Activated CD8-positive, alpha-beta memory T cell treated with anti-CD3 and anti-CD28 coated beads for 4 hours (primary cell): Measurements from ENCODE around the gene MED22.

Experiments used
- DNase-seq, 2 donors: peaks; one replicate each; pipeline ENCODE4 v3.0.0-alpha.2; 2020; ENCODE audit warnings: low read depth in 2 of 2

The MED22 gene

DNA sequence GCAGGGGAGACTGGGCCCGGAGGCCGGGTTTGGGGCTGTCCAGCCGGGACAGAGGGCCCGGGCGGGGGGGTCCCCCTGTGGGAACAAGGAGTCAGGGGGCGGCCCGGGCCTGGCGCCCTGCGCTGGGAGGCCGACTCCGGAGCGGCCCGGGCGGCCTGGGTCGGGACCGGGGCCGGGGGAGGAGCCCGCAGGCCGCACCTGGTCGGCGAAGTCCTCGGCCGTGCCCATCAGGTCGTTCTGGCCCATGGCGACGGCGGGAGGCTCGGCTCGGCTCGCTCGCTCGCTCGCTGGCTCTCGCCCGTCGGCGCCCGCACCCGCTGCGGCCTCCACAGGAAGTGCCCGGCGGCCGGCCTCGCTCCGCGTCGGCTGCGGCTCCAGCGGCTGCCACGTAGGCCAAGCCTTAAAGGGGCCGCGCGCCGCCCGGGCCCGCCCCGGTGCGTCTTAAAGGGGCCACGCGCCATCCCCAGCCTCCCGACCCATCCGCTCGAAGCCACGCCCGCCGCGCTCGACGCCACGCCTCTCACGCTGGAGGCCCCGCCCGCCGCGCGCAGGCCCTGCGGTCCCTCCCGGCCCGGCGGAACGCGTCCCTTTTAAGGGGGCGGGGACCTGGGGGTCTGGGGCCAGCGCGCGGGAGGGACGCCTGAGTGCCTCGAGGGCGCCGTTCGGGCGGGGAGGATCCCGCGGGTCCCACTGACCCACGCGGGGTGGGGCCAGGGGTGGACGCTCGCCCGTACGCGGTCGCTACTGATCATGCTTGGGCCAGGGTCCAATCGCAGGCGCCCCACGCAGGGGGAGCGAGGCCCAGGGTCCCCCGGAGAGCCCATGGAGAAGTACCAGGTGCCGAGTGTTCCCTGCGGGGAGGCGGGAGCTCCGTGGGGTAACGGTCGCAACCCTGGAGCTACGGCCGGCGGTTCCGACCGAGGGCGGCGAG lies 28.1 kb upstream of the MED22 start, which contains the start of the genes STKLD1 and SURF4:
TSS of gene STKLD1 (plus strand) at position 643 of the 931 bp plus-strand sequence. CDS start at position 751, 108 bp downstream.
TSS of gene SURF4 (minus strand) at position 337 of the 931 bp plus-strand sequence. CDS start at position 246, 91 bp downstream.
- DNase-seq = peak; percentile 88 to 90

DNA sequence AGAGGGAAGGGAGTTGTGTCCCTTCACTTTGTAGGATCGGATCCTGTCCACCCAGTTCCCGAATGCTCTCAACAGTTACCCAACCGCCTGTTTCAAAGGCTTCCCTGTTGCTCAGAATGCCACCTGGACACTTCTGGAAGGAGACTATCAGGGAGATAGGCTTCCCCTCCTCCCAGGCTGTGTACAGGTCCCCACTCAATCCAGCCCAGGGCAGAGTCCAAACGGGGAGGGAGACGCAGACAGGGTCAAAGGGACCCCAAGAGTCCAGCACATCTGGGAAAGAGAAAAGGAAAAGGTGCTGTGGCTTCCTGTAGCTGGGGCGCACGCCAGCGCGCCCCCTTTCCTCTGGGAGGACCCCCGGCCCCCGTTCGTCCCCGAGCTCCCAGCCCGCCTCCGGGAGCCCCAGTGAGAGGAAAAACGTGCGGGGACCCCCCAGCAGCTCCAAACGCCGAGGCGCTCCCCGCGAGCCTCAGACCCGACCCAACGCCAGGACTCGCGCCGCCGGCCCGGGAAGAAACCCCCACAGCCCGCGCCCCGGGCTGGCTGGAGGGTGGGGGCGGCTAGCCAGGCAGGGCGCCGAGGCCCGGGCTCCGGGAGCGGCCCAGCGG lies 27.3 kb upstream of the MED22 start:
- no peak for DNase-seq

DNA sequence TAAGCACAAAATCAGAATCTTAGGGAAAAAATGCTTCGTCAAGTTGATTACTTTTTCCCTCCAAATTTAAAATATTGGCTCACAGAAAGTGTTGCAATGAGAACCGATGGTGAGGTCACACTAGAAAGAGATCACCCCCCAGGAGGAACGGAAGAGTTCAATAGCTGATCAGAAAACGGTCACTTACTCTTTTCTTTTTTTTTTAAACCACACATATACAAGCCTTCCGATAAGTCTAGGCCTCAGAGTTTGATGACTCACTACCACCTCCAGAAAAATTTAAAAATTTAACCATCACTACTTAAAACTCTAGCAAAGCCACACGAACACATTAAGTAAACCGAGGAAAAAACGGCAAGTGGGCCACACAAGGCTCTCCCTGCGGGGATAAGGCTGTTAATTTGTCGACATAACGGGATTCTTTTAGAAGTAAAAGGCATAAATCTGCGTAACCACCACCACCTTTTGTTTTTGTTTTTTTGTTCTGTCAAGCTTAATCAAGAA lies 26.7 kb upstream of the MED22 start:
- DNase-seq = no peak

DNA sequence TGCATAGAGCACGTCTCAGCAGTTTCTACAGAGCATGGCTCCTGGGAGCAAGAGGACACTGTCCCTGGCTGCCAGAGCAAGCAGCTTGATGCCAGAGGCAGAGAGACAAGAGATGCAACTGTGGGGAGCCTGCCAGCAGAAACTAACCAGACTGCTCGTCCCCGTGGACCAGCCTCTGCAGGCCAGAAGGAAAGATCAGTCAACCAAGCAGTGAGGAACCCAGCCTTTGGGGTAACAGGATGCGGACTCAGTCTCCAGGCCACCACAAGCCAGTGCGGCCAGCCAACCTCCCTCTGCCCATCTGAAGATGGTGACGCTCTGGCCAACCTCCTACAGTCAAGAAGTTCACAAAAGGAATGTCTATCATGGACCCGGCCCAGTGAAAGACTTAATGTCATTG lies 24.2 kb upstream of the MED22 start:
- no peak for DNase-seq

DNA sequence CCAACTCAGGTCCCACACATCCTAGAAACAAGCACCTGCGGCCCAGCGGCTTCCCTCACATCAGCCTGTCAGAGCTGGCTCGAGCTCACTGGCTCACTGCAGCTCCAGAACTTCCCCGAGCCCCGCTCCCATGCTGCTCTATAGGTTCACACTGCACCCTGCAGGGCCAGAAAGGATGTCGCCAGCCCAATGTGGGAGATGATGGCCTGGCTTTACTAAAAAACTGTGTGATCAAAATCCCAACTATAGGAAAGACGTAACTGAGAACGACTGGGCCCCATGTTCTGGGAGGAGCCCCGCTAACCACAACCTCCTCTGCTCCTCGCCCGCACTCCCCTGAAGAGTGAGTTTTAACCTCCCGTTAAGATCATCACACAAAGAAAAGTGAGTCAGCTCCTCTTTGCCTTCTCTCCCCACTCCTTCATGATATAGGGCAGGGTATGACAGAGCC lies 23.4 kb upstream of the MED22 start:
- peak in 1 of 2 donors; percentile 54 for DNase-seq

DNA sequence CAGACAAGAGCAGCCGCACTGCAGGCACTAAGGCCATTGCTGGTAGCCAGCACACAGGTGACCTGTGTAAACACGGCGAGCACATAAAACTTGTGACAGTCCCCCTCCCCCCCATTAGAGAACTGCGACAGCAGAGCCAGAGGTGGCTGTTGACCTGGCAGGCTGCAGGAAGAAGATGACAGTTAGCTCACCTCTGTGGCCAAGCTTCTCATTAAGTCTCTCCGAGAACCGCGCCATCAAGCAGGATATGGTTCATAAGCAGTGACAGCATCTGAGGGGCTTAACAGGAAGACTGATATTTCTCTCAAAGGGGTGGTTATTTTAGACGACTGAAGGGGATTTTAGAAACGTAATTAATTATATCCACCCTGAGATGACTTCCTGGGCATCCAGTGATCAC lies 22.8 kb upstream of the MED22 start:
- no peak for DNase-seq

DNA sequence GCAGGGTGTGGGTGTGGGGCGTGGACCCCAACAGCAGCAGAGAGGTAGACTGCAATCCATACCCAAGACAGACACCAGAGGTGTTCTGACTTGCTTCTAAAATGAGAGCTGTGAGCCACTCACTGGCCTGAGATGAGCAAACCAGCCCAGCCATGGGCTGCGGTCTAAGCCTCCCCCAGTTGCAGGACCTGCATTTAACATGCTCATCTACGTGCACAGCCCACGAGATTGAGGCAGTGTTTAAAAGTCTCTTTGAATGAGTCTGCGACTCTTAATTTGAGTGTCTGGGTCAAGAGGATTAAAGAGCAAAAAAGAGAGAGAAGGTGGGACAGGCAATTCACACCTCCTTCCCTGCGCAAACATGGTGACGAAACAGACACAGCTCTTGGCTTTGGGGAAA lies 22.0 kb upstream of the MED22 start:
- no peak for DNase-seq

DNA sequence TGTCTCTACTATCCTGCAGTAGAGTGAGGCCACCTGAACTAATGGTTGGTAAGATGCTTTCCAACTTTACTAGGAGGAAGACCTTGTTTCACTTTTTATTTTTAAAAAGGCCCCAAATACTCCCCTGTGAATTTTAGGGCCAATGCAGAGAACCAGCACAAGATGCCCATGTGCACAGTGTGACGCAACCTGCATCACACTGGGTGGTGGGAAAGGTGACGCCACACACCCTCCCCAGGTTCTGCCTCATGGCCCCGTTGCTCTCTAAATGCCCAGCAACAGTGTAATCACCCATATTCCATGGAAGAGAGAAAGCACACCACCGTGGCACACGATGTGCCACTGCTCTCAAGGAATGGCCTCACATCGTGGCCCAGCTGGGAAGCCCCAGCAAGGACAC lies 21.5 kb upstream of the MED22 start:
- DNase-seq = no peak

DNA sequence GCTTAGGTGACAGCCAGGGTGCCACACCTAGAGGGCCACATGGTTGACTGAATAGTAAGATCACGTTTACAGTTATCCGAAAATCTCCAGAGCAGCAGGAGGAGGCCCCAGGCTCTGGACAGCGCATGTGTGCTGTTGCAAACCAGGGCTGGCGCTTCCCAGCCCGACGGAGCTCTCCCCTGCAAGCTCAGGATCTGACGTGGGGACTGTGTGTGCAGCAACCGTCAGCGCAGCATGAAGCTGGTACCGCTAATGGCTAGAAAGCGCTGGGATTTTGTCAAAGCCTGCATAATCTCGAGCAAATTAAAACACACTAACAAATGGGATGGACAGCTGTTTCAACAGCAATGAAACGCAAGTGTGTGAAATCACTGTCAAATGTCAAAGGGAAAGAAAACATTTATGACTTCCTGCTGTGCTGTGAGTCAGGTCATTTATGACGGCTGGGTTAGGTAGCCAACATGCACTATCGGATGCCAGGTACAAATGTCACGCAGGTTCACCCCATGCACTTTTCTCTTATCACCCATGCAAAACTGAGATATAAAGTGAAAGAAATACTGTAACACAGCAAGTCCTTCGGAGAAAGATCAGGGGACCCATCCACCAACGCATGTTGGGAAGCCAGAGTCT lies 20.4 kb upstream of the MED22 start:
- DNase-seq = no peak

DNA sequence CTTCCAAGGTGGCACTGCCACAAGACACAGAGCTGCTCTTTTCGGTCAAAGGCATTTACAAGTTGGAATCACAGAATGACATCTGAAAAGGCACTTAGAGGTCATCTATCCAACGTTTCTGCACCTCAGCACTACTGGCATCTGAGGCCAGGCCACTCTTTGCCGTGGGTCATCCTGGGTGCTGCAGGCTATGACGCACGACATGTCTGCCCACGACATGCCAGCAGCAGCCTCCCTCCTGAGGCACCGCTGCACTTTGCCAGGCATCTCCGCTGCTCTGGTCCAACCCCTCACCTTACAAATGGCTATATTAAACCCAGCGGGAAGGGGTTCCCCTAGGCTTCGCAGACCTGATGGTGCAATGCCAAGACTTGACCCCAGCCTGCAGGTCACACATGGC lies 19.8 kb upstream of the MED22 start:
- no peak for DNase-seq

DNA sequence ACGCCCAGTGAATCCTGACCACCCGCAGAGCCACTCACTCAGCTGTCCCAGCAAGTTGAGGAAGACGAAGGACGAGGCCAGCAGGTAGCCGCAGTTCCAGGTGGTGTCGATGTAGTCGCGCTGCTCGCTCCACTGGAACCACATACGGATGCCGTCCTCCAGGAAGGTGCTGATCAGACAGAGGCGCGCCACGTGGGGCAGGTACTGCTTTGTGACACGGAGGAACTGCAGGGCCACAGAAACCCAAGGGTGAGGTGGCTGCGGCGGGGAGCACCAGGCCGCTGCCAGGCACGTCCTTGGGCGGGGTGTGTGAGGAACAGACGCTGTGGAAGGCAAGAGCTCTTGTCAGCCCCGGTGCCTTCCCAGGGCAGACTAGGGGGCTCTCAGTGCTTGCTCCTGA lies 19.3 kb upstream of the MED22 start:
- no peak for DNase-seq

DNA sequence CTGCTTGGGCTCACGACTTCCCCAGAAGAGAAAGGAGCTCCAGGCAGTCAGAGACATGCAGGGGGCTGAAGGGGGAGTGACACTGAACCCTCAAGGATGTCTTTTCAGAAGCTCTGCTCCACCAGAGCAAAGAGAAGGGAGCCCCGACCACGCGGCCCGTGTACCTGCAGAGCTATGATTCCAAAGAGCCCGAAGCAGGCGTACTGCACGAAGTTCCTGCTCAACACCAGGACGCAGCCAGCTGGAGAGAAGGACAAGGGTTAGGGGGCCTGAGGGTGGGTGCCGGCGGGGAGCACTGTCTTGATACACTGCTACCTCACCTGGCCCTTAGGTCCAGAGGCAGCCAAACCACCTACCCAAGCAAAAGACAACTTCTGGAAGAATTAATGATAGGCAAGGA lies 18.5 kb upstream of the MED22 start:
- DNase-seq = no peak

DNA sequence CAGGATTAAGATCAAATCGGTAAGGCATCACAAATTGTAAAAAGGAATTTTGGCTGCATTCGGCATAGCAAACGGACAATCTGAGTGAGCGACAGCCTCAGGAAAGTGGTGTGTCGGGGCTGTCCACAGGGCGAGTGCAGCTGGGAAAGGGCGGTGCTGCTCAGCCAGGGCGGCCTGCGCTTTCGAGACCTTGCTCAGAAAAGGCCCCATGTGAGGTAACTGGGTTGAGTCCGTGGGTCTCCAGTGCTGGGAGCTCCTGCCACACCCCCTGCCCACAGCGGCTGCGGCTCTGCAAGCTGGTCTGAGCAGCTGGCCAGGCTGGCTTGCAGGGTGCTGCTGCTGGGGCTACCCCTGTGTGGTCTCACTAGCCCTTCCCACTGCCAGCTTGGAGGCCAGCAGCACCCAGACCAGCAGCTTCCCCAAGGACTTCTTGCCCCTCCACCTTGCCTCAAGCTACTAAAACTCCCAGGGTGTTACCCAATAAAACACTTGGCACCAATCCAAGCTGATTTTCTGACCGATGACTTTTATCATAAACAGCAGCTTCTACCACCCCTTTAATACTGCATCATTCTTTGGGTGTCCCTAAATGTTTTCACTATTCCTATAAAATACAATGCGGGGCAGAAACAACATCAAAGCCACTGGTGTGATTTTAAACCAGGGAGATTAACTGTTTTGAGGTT lies 14.6 kb upstream of the MED22 start:
- no peak for DNase-seq

DNA sequence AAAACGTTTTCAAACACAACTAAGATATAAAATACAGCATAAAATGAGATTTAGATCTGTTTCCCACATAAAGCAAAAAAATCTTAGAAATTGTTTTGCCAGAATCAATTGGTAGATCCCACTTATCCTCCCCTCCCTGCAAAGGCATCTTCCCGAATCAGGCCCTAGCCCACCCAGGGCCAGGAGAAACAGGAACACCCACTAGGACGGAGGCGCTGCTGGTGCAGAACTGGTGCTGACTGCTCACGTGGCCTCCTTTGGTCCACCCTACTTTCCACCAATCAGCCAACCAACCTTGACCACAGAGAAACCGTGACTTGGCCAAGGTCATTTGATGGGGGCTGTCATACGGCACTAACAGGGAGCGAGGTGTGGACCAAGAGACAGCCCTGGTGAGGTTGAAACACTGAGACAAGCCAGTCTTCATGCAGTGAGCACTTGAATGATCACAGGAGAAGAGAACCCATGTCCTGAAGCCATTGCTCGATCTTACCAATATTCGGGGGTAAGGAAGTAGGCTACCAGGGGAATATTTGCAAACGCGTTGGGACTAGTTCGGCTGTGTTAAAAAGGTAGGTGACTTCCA lies 13.7 kb upstream of the MED22 start:
- DNase-seq = no peak

DNA sequence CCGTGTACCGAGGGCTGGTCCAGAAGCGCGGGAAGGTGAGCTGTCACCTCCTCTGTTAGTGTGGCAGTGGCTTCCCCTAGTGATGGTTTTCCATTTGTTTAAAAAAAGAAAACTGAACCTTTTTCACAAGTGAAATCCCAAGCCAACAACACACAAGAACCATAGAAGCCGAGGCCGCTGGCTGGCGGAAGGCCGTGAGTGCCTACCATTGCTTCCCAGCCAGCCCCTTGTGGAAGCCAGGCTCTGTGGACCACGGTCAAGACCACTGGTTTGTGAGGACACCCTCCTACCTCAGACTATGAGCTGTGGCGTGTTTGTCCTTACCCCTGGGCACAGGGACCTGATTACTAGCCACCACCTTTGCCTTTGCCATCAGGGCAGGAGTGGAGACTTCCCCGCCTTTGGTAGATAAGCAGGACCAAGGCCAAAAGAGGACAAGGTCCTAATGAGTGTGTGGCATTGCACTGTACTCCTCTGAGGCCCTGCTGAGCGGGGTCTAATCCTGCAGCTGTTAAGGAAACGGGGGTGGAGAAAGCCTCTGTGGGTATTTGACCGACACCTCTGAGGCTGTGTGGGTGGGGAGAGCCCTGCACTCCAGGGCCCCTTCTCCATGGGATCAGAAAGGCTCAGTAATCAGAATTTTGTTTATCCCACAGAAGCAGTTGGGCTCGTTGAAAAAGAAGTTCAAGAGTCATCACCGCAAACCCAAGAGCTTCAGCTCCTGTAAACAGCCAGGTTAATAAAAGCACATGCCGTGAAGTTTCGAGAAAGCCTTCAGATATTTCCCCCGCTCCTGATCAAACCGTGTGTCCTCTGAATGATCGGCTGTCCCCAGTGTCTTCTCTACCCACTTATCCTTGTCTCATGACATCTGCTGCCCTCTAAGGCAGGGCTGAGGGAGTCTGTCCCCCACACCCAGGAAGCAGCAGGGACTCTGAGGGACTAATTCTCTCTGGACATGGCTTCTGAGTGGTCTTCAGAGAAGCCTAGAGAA lies 12.8 kb upstream of the MED22 start:
- DNase-seq = no peak

DNA sequence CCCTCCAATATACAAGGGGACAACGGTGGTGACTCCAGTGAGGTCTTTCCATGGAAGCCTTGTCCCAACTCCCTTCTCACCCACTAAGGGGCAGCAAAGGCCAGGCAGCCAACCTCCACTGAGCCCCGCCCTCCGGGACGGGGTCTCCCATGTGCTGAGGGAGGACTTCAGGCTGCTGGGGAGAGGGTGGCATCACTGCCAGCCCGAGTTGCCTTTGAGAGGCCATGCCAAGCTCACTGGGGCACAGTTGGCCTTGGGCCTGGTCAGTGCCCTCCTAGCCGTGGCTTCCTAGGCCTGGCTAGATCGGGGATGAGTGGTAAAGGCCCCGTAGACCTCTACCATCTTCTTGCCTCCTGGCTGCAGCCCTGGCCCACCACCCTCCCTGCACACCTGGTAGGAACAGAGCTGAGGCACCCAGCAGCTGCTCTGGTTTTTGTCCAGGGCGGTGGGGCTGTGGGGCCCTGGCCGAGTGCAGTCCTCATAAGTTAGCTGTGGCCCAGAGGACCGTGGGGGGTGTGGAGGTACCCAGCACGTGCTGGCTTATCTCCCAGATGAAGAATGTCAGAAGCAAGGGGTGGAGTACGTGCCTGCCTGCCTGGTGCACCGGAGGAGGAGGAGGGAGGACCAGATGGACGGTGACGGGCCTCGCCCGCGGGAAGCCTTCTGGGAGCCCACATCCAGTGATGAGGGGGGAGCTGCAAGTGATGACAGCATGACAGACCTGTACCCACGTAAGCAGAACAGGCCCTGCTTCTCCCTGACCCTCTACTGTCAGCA lies 11.7 kb upstream of the MED22 start:
- DNase-seq = no peak

DNA sequence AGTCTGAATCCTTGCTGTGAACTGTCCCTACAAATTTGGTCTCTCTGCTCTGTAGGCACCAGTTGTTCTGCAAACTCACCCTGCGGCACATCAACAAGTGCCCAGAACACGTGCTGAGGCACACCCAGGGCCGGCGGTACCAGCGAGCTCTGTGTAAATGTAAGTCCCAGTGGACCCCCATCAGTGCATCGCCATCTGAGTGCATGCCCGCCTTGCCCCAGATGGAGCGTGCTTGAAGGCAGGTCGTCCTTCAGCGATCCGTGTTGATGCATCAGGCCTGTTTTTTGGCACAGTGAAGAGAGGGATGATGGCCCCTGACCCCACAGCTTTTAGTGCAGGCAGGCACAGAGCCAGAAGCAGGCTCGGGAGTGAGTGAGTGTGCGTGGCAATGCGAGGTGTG lies 9.7 kb upstream of the MED22 start:
- no peak for DNase-seq

DNA sequence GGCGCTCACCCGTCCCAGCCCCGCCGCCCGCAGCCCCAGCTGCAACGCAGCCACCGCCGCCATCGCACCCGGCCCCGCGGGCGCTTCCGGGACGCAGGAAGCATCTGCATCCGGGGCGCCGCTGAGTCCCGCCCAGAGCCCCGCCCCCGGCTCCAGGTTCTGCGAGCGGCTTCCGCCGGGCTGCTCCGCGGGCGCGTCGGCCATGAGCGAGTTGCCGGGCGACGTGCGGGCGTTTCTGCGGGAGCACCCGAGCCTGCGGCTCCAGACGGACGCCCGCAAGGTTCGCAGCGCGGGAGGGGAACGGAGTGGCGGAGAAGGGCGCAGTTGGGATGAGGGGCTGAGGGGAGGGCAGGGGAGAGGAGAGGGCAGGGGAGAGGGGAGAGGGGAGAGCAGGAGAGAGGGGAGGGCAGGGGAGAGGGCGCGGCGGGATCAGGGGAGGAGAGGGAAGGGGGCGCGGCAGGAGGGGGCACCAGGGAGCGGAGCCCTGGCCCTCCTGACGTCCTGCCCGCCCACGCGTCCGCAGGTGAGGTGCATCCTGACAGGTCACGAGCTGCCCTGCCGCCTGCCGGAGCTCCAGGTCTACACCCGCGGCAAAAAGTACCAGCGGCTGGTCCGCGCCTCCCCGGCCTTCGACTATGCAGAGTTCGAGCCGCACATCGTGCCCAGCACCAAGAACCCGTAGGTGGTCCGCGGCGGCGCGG lies 8.6 kb upstream of the MED22 start, which contains the start of the genes SURF1 and SURF2:
TSS of gene SURF1 (minus strand) at position 97 of the 701 bp plus-strand sequence. CDS start at position 63, 34 bp downstream.
TSS of gene SURF2 (plus strand) at position 160 of the 701 bp plus-strand sequence. CDS start at position 203, 43 bp downstream.
- peak; percentile 73 to 78 for DNase-seq
